H1 (cell line): ENCODE data around the gene ITPK1. TPM values are rescaled to one million over a fixed set of nuclear protein-coding genes. Genes with fewer than 3 reads are reported as not detected.
A peak's percentile ranks its signal among the peaks of the same experiment; 100 is the strongest.

Source experiments
- CTCF ChIA-PET: fragments of 300-600 bp; sonication (Branson Sonifier 250); formaldehyde crosslinking; loops from one replicate; lab custom pipeline; 2021; ENCODE audit not compliant: partially characterized antibody; lab: Charles Lee
- POLR2A ChIA-PET: fragments of 300-600 bp; sonication (Branson Sonifier 250); formaldehyde crosslinking; loops from one replicate; lab custom pipeline; 2021; ENCODE audit warnings: inconsistent platforms; ENCODE audit not compliant: partially characterized antibody; lab: Charles Lee
- DNase-seq, 2 experiments: peaks; one replicate each; pipeline versions ENCODE4 v3.0.0 to v3.0.0-alpha.2; 2010 to 2022; ENCODE audit warnings: low spot score in 2 of 2, low read depth in 1 of 2, mixed read lengths in 1 of 2
- FAIRE-seq: peaks from 2 replicates; lab custom pipeline; 2011; peaks lifted over from hg19 to GRCh38; lab: Jason Lieb, UNC
- H2AFZ ChIP-seq: 2 replicates; pipeline ENCODE4 v1.8.1; 2012; ENCODE audit warnings: low read length, inconsistent platforms
- H2AK5ac ChIP-seq: 2 replicates; pipeline ENCODE4 v1.6.1; 2013; ENCODE audit warnings: low read depth, low read length
- H2BK120ac ChIP-seq: replicated peaks from 2 replicates; pipeline ENCODE3; 2013; ENCODE audit warnings: low read depth, low read length, inconsistent platforms
- H2BK12ac ChIP-seq: 2 replicates; pipeline ENCODE4 v1.6.1; 2013; ENCODE audit warnings: low read depth, low read length
- H2BK15ac ChIP-seq: 2 replicates; pipeline ENCODE4 v1.6.1; 2013; ENCODE audit warnings: low read length
- H2BK20ac ChIP-seq: 2 replicates; pipeline ENCODE4 v1.6.1; 2013; ENCODE audit warnings: low read length
- H2BK5ac ChIP-seq: 2 replicates; pipeline ENCODE4 v1.6.1; 2013; ENCODE audit warnings: low read depth, low read length
- H3K14ac ChIP-seq: 2 replicates; pipeline ENCODE4 v1.6.1; 2013; ENCODE audit warnings: inconsistent platforms; ENCODE audit not compliant: insufficient read length
- H3K18ac ChIP-seq: 2 replicates; pipeline ENCODE4 v1.6.1; 2013; ENCODE audit warnings: low read length; ENCODE audit errors: extremely low read depth
- H3K23ac ChIP-seq: 2 replicates; pipeline ENCODE4 v1.6.1; 2013; ENCODE audit warnings: inconsistent platforms; ENCODE audit not compliant: insufficient read length
- H3K23me2 ChIP-seq: 2 replicates; pipeline ENCODE4 v1.6.1; 2013; ENCODE audit warnings: low read depth, low read length
- H3K27ac ChIP-seq: 2 replicates; pipeline ENCODE4 v1.6.1; 2011; ENCODE audit warnings: low read depth, low read length, inconsistent platforms
- H3K27me3 ChIP-seq, 4 experiments: replicated peaks in 1 of 4; 1 replicate in 1 of 4; 2 replicates in 3 of 4; pipeline versions ENCODE4 v1.6.1 to v1.8.1; 2011 to 2013; ENCODE audit warnings: low read length in 3 of 4, mild to moderate bottlenecking in 3 of 4, inconsistent platforms in 2 of 4, mixed read lengths in 2 of 4, moderate library complexity in 1 of 4; ENCODE audit not compliant: control insufficient read depth in 3 of 4, insufficient read depth in 3 of 4; ENCODE audit errors: extremely low read depth in 1 of 4
- H3K36me3 ChIP-seq, 4 experiments: 2 replicates each; pipeline versions ENCODE4 v1.6.1 to v1.8.1; 2011 to 2013; ENCODE audit warnings: mild to moderate bottlenecking in 4 of 4, low read length in 3 of 4, moderate library complexity in 2 of 4, control low read depth in 1 of 4, inconsistent platforms in 1 of 4; ENCODE audit not compliant: insufficient read depth in 4 of 4, control insufficient read depth in 2 of 4
- H3K4ac ChIP-seq: replicated peaks from 2 replicates; pipeline ENCODE3; 2013; ENCODE audit warnings: low read length, low read depth, mixed read lengths, inconsistent platforms; ENCODE audit not compliant: insufficient read length
- H3K4me1 ChIP-seq, 4 experiments: replicated peaks in 1 of 4; 1 replicate in 1 of 4; 2 replicates in 3 of 4; pipeline versions ENCODE4 v1.6.1 to v1.8.1; 2011 to 2013; ENCODE audit warnings: low read length in 3 of 4, inconsistent platforms in 2 of 4, mixed read lengths in 1 of 4; ENCODE audit not compliant: insufficient read depth in 4 of 4, control insufficient read depth in 3 of 4
- H3K4me2 ChIP-seq, 2 experiments: 2 replicates each; pipeline versions ENCODE4 v1.6.1 to v1.8.1; 2011 to 2013; ENCODE audit warnings: low read depth in 2 of 2, low read length in 2 of 2, control low read depth in 1 of 2, inconsistent platforms in 1 of 2, mild to moderate bottlenecking in 1 of 2; ENCODE audit not compliant: insufficient read depth in 1 of 2
- H3K4me3 ChIP-seq, 4 experiments: fragments of 200-600, 300-600 bp in 1 of 4; sonication (generic), shearing (Covaris generic), sonication (Bioruptor Twin) in 1 of 4; 2 replicates each; pipeline versions ENCODE4 v1.5.1 to v1.8.1; 2011 to 2016; ENCODE audit warnings: low read length in 4 of 4, low read depth in 3 of 4, control low read depth in 2 of 4, inconsistent platforms in 2 of 4, mild to moderate bottlenecking in 2 of 4, mixed read lengths in 1 of 4, moderate library complexity in 1 of 4; ENCODE audit not compliant: insufficient read depth in 2 of 4; ENCODE audit errors: extremely low read depth in 1 of 4
- H3K56ac ChIP-seq: replicated peaks from 2 replicates; pipeline ENCODE3; 2013; ENCODE audit warnings: low read depth, mild to moderate bottlenecking, mixed read lengths, low read length, inconsistent platforms; ENCODE audit not compliant: insufficient read length
- H3K79me1 ChIP-seq: 2 replicates; pipeline ENCODE4 v1.6.1; 2013; ENCODE audit warnings: low read depth, low read length, control low read depth
- H3K79me2 ChIP-seq, 2 experiments: 2 replicates each; pipeline versions ENCODE4 v1.6.1 to v1.8.1; 2012 to 2013; ENCODE audit warnings: low read length in 2 of 2, mild to moderate bottlenecking in 2 of 2, inconsistent platforms in 1 of 2; ENCODE audit not compliant: insufficient read depth in 2 of 2, control insufficient read depth in 1 of 2
- H3K9ac ChIP-seq, 4 experiments: replicated peaks in 1 of 4; 1 replicate in 1 of 4; 2 replicates in 3 of 4; pipeline versions ENCODE4 v1.6.1 to v1.8.1; 2011 to 2013; ENCODE audit warnings: low read depth in 3 of 4, low read length in 3 of 4, control low read depth in 2 of 4, mild to moderate bottlenecking in 2 of 4, moderate library complexity in 2 of 4, inconsistent platforms in 1 of 4; ENCODE audit errors: extremely low read depth in 1 of 4
- H3K9me3 ChIP-seq, 2 experiments: 2 replicates each; pipeline versions ENCODE4 v1.6.1 to v1.8.1; 2012 to 2013; ENCODE audit warnings: mild to moderate bottlenecking in 2 of 2, moderate library complexity in 2 of 2, control low read depth in 1 of 2, inconsistent platforms in 1 of 2, low read depth in 1 of 2, low read length in 1 of 2, mixed read lengths in 1 of 2; ENCODE audit not compliant: insufficient read depth in 2 of 2
- H4K20me1 ChIP-seq, 2 experiments: replicated peaks in 1 of 2; 2 replicates each; pipeline versions ENCODE3 to v1.8.1; 2011 to 2013; ENCODE audit warnings: inconsistent platforms in 2 of 2, low read length in 2 of 2, mild to moderate bottlenecking in 1 of 2; ENCODE audit not compliant: insufficient read depth in 2 of 2, control insufficient read depth in 1 of 2
- H4K5ac ChIP-seq: 2 replicates; pipeline ENCODE4 v1.6.1; 2013; ENCODE audit warnings: low read length, low read depth, mixed read lengths, inconsistent platforms; ENCODE audit not compliant: insufficient read length
- H4K8ac ChIP-seq: 2 replicates; pipeline ENCODE4 v1.8.0; 2013; ENCODE audit warnings: mild to moderate bottlenecking, moderate library complexity, low read length, inconsistent platforms; ENCODE audit not compliant: insufficient read depth; ENCODE audit errors: extremely low read depth
- H4K91ac ChIP-seq: replicated peaks from 2 replicates; pipeline ENCODE3; 2013; ENCODE audit warnings: low read length, mixed read lengths, inconsistent platforms; ENCODE audit not compliant: insufficient read length
- CHD2 ChIP-seq: IDR thresholded peaks from 2 replicates; pipeline ENCODE4 v1.6.1; 2012; ENCODE audit warnings: low read length, improper control_type of control experiment
- CREB1 ChIP-seq: IDR thresholded peaks from 2 replicates; pipeline ENCODE4 v1.6.1; 2012; ENCODE audit warnings: inconsistent platforms
- GABPA ChIP-seq: IDR thresholded peaks from 2 replicates; pipeline ENCODE4 v1.6.1; 2011; ENCODE audit warnings: mild to moderate bottlenecking, low read length, moderate library complexity, borderline replicate concordance; ENCODE audit not compliant: insufficient read depth
- RXRA ChIP-seq: IDR thresholded peaks from 2 replicates; pipeline ENCODE4 v1.6.1; 2011; ENCODE audit warnings: low read depth, mild to moderate bottlenecking, low read length, moderate library complexity; ENCODE audit not compliant: insufficient read depth
- TCF12 ChIP-seq: IDR thresholded peaks from 2 replicates; pipeline ENCODE4 v1.6.1; 2011; ENCODE audit warnings: low read depth, mild to moderate bottlenecking, low read length
- YY1 ChIP-seq: IDR thresholded peaks from 2 replicates; pipeline ENCODE4 v1.6.1; 2011; ENCODE audit warnings: low read depth, mild to moderate bottlenecking, low read length
- ZNF274 ChIP-seq: IDR thresholded peaks from 2 replicates; pipeline ENCODE4 v1.7.0; 2012; ENCODE audit warnings: low read length, borderline replicate concordance; ENCODE audit errors: extremely low read depth
- WGBS, 2 experiments: shearing (Covaris generic) in 1 of 2; methylation state at CpG; one replicate each; pipeline versions ENCODE4 v1.1.6 to v1.1.7; 2013 to 2015; ENCODE audit warnings: low lambda C conversion rate in 2 of 2, mixed read lengths in 2 of 2, inconsistent platforms in 1 of 2, low coverage in 1 of 2, missing lambda C conversion rate in 1 of 2; ENCODE audit not compliant: insufficient replicate concordance in 2 of 2, insufficient coverage in 1 of 2, insufficient read length in 1 of 2; ENCODE audit errors: extremely low coverage in 1 of 2, missing lambda C conversion rate in 1 of 2; 5-methylcytosine and 5-hydroxymethylcytosine counted together
- polyA plus RNA-seq, 7 experiments: library from polyadenylated mRNA; depleted of rRNA in 3 of 7; stranded (reverse) in 5 of 7; unstranded in 2 of 7; fragments of >200 nt in 5 of 7; fragments of 200-250 nt in 2 of 7; gene quantifications; 1 replicate in 5 of 7; 2 replicates in 1 of 7; 4 replicates in 1 of 7; pipeline versions ENCODE4 v1.2.1 to v1.2.3, GENCODE V29; 2011 to 2013; ENCODE audit warnings: missing spikeins in 2 of 7, mixed read lengths in 2 of 7
- total RNA-seq: library from RNA; stranded (reverse); fragmentation: NEBNext Ultra II Directional; extraction: Animal tissue kit (Norgen Biotek cat#: 25700); gene quantifications from 2 replicates; pipeline ENCODE4 v1.2.1, GENCODE V29; 2021

The ITPK1 gene
- total and polyA plus RNA-seq, 2 of the 8 experiments (the other 6 are each of a cell fraction or from before 2014, with no cell fraction given): 108 to 143 TPM

DNA sequence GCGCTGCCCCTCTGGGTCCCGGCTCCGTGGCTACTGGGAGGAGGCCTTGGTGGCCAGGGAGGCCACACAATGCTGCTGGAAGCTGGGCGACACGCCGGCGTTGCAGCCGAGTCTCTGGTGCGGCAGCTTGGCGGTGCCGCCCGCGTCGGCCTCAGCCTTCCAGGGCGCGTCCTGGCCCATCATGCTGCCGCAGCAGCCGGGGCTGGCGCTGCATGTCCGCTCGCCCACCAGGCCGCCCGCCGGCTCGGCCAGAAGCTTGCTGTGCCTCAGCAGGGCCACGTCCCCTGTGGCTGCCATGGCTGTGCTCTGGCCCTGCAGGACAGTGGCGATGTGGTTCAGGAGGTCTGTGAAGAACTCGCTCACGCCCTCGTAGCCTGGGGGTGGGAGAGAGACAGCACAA lies 174.2 kb downstream of the ITPK1 start:
- Histone ChIP-seq H2BK20ac (no peak overlapping the region), H2BK120ac (no peak overlapping the region), H3K27ac (no peak overlapping the region), H3K23me2 (no peaks in the 10 kb centered on the region), H3K9me3 (no peaks in the 10 kb centered on the region), H4K8ac (peak overlapping the region; percentile 18; the same call in 1 of the 2 replicates), H2AFZ (no peak overlapping the region), H3K14ac (no peak overlapping the region), H3K9ac (no peak overlapping the region), H3K36me3 (peaks cover 0 to 20% (median 0%) of the 10 kb centered on the region in 4 experiments; a peak in 2 of 8 replicates), H3K4me1 (no peaks in the 10 kb centered on the region), H3K4ac (no peak overlapping the region), H3K23ac (no peak overlapping the region), H3K56ac (no peak overlapping the region), H3K79me2 (no peaks in the 10 kb centered on the region), H4K5ac (no peak overlapping the region), H3K27me3 (no peaks in the 10 kb centered on the region), H4K20me1 (peaks cover 3 to 8% of the 10 kb centered on the region in 2 experiments), H3K79me1 (peaks cover 3% of the 10 kb centered on the region; the same call in 1 of the 2 replicates), H2BK15ac (no peak overlapping the region), H3K4me2 (no peak overlapping the region), H3K4me3 (no peak overlapping the region), H3K18ac (no peak overlapping the region), H2BK5ac (no peak overlapping the region; the same call in 1 of the 2 replicates), H4K91ac (no peak overlapping the region), H2AK5ac (no peak overlapping the region), H2BK12ac (no peak overlapping the region)
- WGBS, 2 experiments: 92% methylated on average over 25 of the region's 30 CpGs; no CpG with 5 or more reads in 1 of the 2 experiments
- no peak for TF ChIP-seq YY1
- no peak for TF ChIP-seq ZNF274
- no peak for TF ChIP-seq RXRA
- TF ChIP-seq CREB1: no peak
- no peak for TF ChIP-seq GABPA
- no peak for TF ChIP-seq CHD2
- TF ChIP-seq TCF12: no peak
- FAIRE-seq (no peak), DNase-seq (no peak)
- CTCF ChIA-PET: interaction anchor here (0.9 to 4.0 kb wide), 6 partner anchors 10 to 198 kb away, joined by 3 to 36 read pairs (median 4); no protein-coding TSS in a partner anchor
- POLR2A ChIA-PET: interaction anchor here (1.2 kb wide), 1 partner anchor 243 kb away, joined by 4 read pairs; the partner anchor contains the start of genes LYSET and MOAP1
